H9 (cell line): Measurements from ENCODE around the gene TEX53. TPM values are rescaled to one million over a fixed set of nuclear protein-coding genes. Genes with fewer than 3 reads are reported as not detected.

Experiments used
- DNase-seq: peaks from one replicate; pipeline ENCODE4 v3.0.0-alpha.2; 2017
- H2AFZ ChIP-seq: one replicate; pipeline ENCODE4 v1.6.1; 2013; ENCODE audit warnings: mild to moderate bottlenecking, low read length, control low read depth, moderate library complexity
- H2AK5ac ChIP-seq: 2 replicates; pipeline ENCODE4 v1.6.1; 2013; ENCODE audit warnings: low read length, control low read depth, mixed read lengths; ENCODE audit not compliant: insufficient read length
- H2BK120ac ChIP-seq: one replicate; pipeline ENCODE4 v1.6.1; 2013; ENCODE audit warnings: low read depth, mild to moderate bottlenecking, low read length, control low read depth, inconsistent platforms; ENCODE audit not compliant: poor library complexity, severe bottlenecking
- H2BK12ac ChIP-seq: 2 replicates; pipeline ENCODE4 v1.6.1; 2013; ENCODE audit warnings: low read length, control low read depth, mixed read lengths, low read depth; ENCODE audit not compliant: insufficient read length
- H2BK15ac ChIP-seq: 2 replicates; pipeline ENCODE4 v1.6.1; 2013; ENCODE audit warnings: low read depth, low read length, control low read depth
- H2BK20ac ChIP-seq: one replicate; pipeline ENCODE4 v1.6.1; 2013; ENCODE audit warnings: low read depth, mild to moderate bottlenecking, low read length, control low read depth, inconsistent platforms; ENCODE audit not compliant: poor library complexity, severe bottlenecking
- H2BK5ac ChIP-seq: 2 replicates; pipeline ENCODE4 v1.6.1; 2013; ENCODE audit warnings: low read length, control low read depth, mixed read lengths; ENCODE audit not compliant: insufficient read length
- H3K14ac ChIP-seq: 2 replicates; pipeline ENCODE4 v1.6.1; 2013; ENCODE audit warnings: low read length, control low read depth; ENCODE audit not compliant: insufficient read depth
- H3K18ac ChIP-seq: 2 replicates; pipeline ENCODE4 v1.6.1; 2013; ENCODE audit warnings: low read depth, mild to moderate bottlenecking, mixed read lengths, low read length, control low read depth; ENCODE audit not compliant: insufficient read length
- H3K23ac ChIP-seq: 2 replicates; pipeline ENCODE4 v1.6.1; 2013; ENCODE audit warnings: low read length, control low read depth, mixed read lengths, low read depth; ENCODE audit not compliant: insufficient read length
- H3K23me2 ChIP-seq: 2 replicates; pipeline ENCODE4 v1.6.1; 2013; ENCODE audit warnings: low read depth, mild to moderate bottlenecking, mixed read lengths, low read length, control low read depth; ENCODE audit not compliant: insufficient read length, poor library complexity, severe bottlenecking
- H3K27ac ChIP-seq: 2 replicates; pipeline ENCODE4 v1.5.1; 2013; ENCODE audit warnings: low read length, control low read depth, mixed read lengths, low read depth; ENCODE audit not compliant: insufficient read length
- H3K27me3 ChIP-seq: 2 replicates; pipeline ENCODE4 v1.6.1; 2013; ENCODE audit warnings: low read length, control low read depth, inconsistent platforms; ENCODE audit not compliant: insufficient read depth
- H3K4ac ChIP-seq: 2 replicates; pipeline ENCODE4 v1.6.1; 2013; ENCODE audit warnings: low read depth, mild to moderate bottlenecking, control low read depth, inconsistent platforms, low read length, moderate library complexity
- H3K4me1 ChIP-seq: 2 replicates; pipeline ENCODE4 v1.6.1; 2013; ENCODE audit warnings: low read length, control low read depth, inconsistent platforms; ENCODE audit not compliant: insufficient read depth
- H3K4me2 ChIP-seq: 2 replicates; pipeline ENCODE4 v1.6.1; 2013; ENCODE audit warnings: low read length, control low read depth, mixed read lengths; ENCODE audit not compliant: insufficient read length, insufficient read depth
- H3K56ac ChIP-seq: 2 replicates; pipeline ENCODE4 v1.6.1; 2013; ENCODE audit warnings: low read depth, mild to moderate bottlenecking, mixed read lengths, low read length, control low read depth; ENCODE audit not compliant: insufficient read length
- H3K79me1 ChIP-seq: 2 replicates; pipeline ENCODE4 v1.6.1; 2013; ENCODE audit warnings: low read depth, mild to moderate bottlenecking, moderate library complexity, low read length, control low read depth, inconsistent platforms; ENCODE audit not compliant: insufficient read depth, poor library complexity, severe bottlenecking
- H3K79me2 ChIP-seq: 2 replicates; pipeline ENCODE4 v1.6.1; 2013; ENCODE audit warnings: low read length, control low read depth, inconsistent platforms; ENCODE audit not compliant: insufficient read depth
- H3K9ac ChIP-seq: 2 replicates; pipeline ENCODE4 v1.6.1; 2013; ENCODE audit warnings: low read length, control low read depth, mixed read lengths; ENCODE audit not compliant: insufficient read length; ENCODE audit errors: extremely low read depth
- H3K9me3 ChIP-seq: one replicate; pipeline ENCODE4 v1.6.1; 2013; ENCODE audit warnings: low read depth, low read length, inconsistent platforms; ENCODE audit not compliant: control insufficient read depth
- H3T11ph ChIP-seq: one replicate; pipeline ENCODE4 v1.6.1; 2013; ENCODE audit warnings: mild to moderate bottlenecking, low read length, control low read depth, inconsistent platforms
- H4K20me1 ChIP-seq: one replicate; pipeline ENCODE4 v1.6.1; 2013; ENCODE audit not compliant: control insufficient read depth, insufficient read length, insufficient read depth
- H4K5ac ChIP-seq: 2 replicates; pipeline ENCODE4 v1.6.1; 2013; ENCODE audit warnings: low read depth, mild to moderate bottlenecking, mixed read lengths, low read length, control low read depth; ENCODE audit not compliant: insufficient read length
- H4K8ac ChIP-seq: replicated peaks from 2 replicates; pipeline ENCODE4 v1.6.1; 2013; ENCODE audit warnings: low read length, control low read depth, mixed read lengths, low read depth; ENCODE audit not compliant: insufficient read length
- H4K91ac ChIP-seq: 2 replicates; pipeline ENCODE4 v1.6.1; 2013; ENCODE audit warnings: low read depth, mild to moderate bottlenecking, moderate library complexity, mixed read lengths, low read length, control low read depth; ENCODE audit not compliant: insufficient read length
- H3K27ac Mint-ChIP-seq, 3 experiments: 2 replicates in 2 of 3; 3 replicates in 1 of 3; pipeline ENCODE4 v1.8.0; 2020 to 2021; ENCODE audit warnings: mixed read lengths in 3 of 3, mild to moderate bottlenecking in 1 of 3, moderate library complexity in 1 of 3
- H3K27me3 Mint-ChIP-seq: 2 replicates; pipeline ENCODE4 v1.8.0; 2021; ENCODE audit warnings: low read depth, mild to moderate bottlenecking, moderate library complexity, mixed read lengths
- H3K36me3 Mint-ChIP-seq, 3 experiments: 2 replicates in 2 of 3; 3 replicates in 1 of 3; pipeline ENCODE4 v1.8.0; 2020 to 2021; ENCODE audit warnings: low read depth in 3 of 3, mixed read lengths in 3 of 3; ENCODE audit not compliant: insufficient read depth in 1 of 3
- H3K4me1 Mint-ChIP-seq, 2 experiments: 2 replicates each; pipeline ENCODE4 v1.8.0; 2020; ENCODE audit warnings: mixed read lengths in 2 of 2
- H3K4me3 Mint-ChIP-seq, 2 experiments: 2 replicates in 1 of 2; 3 replicates in 1 of 2; pipeline ENCODE4 v1.8.0; 2020 to 2021; ENCODE audit warnings: mild to moderate bottlenecking in 2 of 2, mixed read lengths in 2 of 2, moderate library complexity in 1 of 2
- H3K9me3 Mint-ChIP-seq, 2 experiments: 2 replicates in 1 of 2; 3 replicates in 1 of 2; pipeline ENCODE4 v1.8.0; 2020; ENCODE audit warnings: mild to moderate bottlenecking in 2 of 2, mixed read lengths in 2 of 2, moderate library complexity in 1 of 2
- WGBS: extraction: QIAGEN DNeasy Blood & Tissue Kit; methylation state at CpG from one replicate; pipeline ENCODE4 v1.1.7; 2013; ENCODE audit warnings: missing lambda C conversion rate, low lambda C conversion rate, mixed read lengths; ENCODE audit not compliant: insufficient read length; ENCODE audit errors: extremely low coverage; 5-methylcytosine and 5-hydroxymethylcytosine counted together
- total RNA-seq: library from RNA; stranded (reverse); gene quantifications from 2 replicates; pipeline ENCODE4 v1.2.1, GENCODE V29; 2021
- TF ChIP-seq, protein P1 (sequence below): fragments of 200-600 bp; sonication (generic); conservative IDR thresholded peaks from 3 replicates; pipeline ENCODE4 v1.8.0; 2021; ENCODE audit warnings: antibody characterized with exemption, mild to moderate bottlenecking

The TEX53 gene
- total RNA-seq, 1 experiment from 2014 or later, result not detected

DNA sequence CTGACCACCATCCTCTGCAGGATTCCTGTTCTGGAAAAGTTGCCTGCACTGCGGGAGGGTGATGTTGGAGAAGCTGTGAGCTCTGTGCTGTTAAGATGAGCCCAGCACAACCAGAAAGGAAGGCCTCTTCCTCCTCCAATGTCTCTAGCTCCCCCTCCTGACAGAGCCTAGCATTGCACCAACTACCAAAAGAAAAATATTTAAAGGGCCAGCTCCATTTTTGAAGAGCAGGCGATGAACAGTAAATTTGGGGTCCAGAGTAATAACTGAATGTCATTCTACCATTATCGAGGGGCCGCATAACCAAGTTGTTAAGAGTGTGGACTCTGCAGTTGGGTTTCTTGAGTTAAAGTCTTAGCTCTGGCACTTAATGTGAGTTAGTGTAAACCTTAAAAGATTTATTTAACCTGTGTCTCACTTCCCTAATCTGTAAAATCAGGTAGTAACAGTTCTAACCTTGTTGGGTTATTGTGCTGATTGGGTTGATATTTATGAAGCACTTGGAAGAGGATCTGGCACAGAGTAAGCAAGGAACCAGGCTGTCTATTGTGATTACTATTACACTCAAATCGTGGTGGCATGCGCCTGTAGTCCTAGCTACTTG, 3.9 kb downstream of the TEX53 start:
- Histone ChIP-seq H4K8ac (no peak overlapping the region), H2BK15ac (no peak overlapping the region), H3K4me1 (no peaks in the 10 kb centered on the region), H2AK5ac (no peak overlapping the region), H3K4ac (no peak overlapping the region), H2BK5ac (no peak overlapping the region), H3K14ac (no peak overlapping the region), H2BK20ac (no peak overlapping the region), H3K9me3 (no peaks in the 10 kb centered on the region), H2BK120ac (no peak overlapping the region), H3K9ac (no peak overlapping the region), H3K4me2 (no peak overlapping the region), H2BK12ac (no peak overlapping the region), H3K23ac (no peak overlapping the region), H3T11ph (no peak overlapping the region), H4K5ac (no peak overlapping the region), H2AFZ (no peak overlapping the region), H3K56ac (no peak overlapping the region), H3K23me2 (no peaks in the 10 kb centered on the region), H4K91ac (no peak overlapping the region), H3K79me2 (no peaks in the 10 kb centered on the region), H4K20me1 (no peaks in the 10 kb centered on the region), H3K79me1 (no peaks in the 10 kb centered on the region), H3K27ac (no peak overlapping the region), H3K27me3 (no peaks in the 10 kb centered on the region), H3K18ac (no peak overlapping the region)
- TF ChIP-seq, protein P1, sequence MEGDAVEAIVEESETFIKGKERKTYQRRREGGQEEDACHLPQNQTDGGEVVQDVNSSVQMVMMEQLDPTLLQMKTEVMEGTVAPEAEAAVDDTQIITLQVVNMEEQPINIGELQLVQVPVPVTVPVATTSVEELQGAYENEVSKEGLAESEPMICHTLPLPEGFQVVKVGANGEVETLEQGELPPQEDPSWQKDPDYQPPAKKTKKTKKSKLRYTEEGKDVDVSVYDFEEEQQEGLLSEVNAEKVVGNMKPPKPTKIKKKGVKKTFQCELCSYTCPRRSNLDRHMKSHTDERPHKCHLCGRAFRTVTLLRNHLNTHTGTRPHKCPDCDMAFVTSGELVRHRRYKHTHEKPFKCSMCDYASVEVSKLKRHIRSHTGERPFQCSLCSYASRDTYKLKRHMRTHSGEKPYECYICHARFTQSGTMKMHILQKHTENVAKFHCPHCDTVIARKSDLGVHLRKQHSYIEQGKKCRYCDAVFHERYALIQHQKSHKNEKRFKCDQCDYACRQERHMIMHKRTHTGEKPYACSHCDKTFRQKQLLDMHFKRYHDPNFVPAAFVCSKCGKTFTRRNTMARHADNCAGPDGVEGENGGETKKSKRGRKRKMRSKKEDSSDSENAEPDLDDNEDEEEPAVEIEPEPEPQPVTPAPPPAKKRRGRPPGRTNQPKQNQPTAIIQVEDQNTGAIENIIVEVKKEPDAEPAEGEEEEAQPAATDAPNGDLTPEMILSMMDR, result peak; percentile 91
- Mint-ChIP-seq H3K36me3 (no peaks in the 10 kb centered on the region), H3K4me3 (no peak overlapping the region), H3K27ac (no peak overlapping the region), H3K4me1 (peaks cover 4 to 7% of the 10 kb centered on the region in 2 experiments; a peak in 2 of 4 replicates), H3K27me3 (no peaks in the 10 kb centered on the region), H3K9me3 (no peaks in the 10 kb centered on the region; a peak in 1 of 5 replicates)
- WGBS, result no CpG with 5 or more reads among the region's 6 CpGs
- peak; percentile 80 for DNase-seq
